Subcutaneous abdominal adipose tissue (tissue), 5 donors: Measurements from ENCODE around the gene RIMBP2.

Experiments used
- H3K27ac ChIP-seq: one replicate; pipeline ENCODE4 v1.7.0; 2013; ENCODE audit warnings: low read depth, mild to moderate bottlenecking, inconsistent platforms, low read length, moderate library complexity
- H3K27me3 ChIP-seq, 5 donors: one replicate each; pipeline ENCODE4 v1.7.0; 2013; ENCODE audit warnings: low read length in 5 of 5, inconsistent platforms in 1 of 5; ENCODE audit not compliant: control insufficient read depth in 5 of 5, insufficient read depth in 4 of 5
- H3K36me3 ChIP-seq, 5 donors: one replicate each; pipeline ENCODE4 v1.7.0; 2013; ENCODE audit warnings: low read length in 5 of 5; ENCODE audit not compliant: control insufficient read depth in 5 of 5, insufficient read depth in 5 of 5
- H3K4me1 ChIP-seq, 5 donors: one replicate each; pipeline ENCODE4 v1.7.0; 2013; ENCODE audit warnings: low read length in 5 of 5, mild to moderate bottlenecking in 3 of 5, moderate library complexity in 1 of 5; ENCODE audit not compliant: control insufficient read depth in 5 of 5, insufficient read depth in 5 of 5
- H3K4me3 ChIP-seq, 5 donors: one replicate each; pipeline ENCODE4 v1.7.0; 2013; ENCODE audit warnings: low read length in 5 of 5, low read depth in 1 of 5
- H3K9ac ChIP-seq, 5 donors: one replicate each; pipeline ENCODE4 v1.7.0; 2013; ENCODE audit warnings: low read length in 5 of 5, mild to moderate bottlenecking in 4 of 5, moderate library complexity in 3 of 5
- H3K9me3 ChIP-seq, 5 donors: one replicate each; pipeline ENCODE4 v1.7.0; 2013; ENCODE audit warnings: low read length in 5 of 5; ENCODE audit not compliant: control insufficient read depth in 5 of 5
- donor health status: healthy.
- donor health status: healthy.
- donor health status: healthy.
- donor health status: healthy.
- donor health status: healthy.

RIMBP2 gene

GRCh38 chr12:130474599-130475269, 241.4 kb downstream of the RIMBP2 start:
- Histone ChIP-seq H3K36me3 (no peaks in the 10 kb centered on the region), H3K9me3 (no peaks in the 10 kb centered on the region), H3K27ac (no peak overlapping the region), H3K9ac (no peak overlapping the region), H3K4me1 (peaks cover 0 to 4% (median 0%) of the 10 kb centered on the region in 5 donors), H3K4me3 (no peak overlapping the region), H3K27me3 (peaks cover 0 to 10% (median 6%) of the 10 kb centered on the region in 5 donors)

GRCh38 chr12:130473266-130473665, 242.8 kb downstream of the RIMBP2 start:
- H3K36me3 ChIP-seq = no peaks in the 10 kb centered on the region
- H3K9me3 ChIP-seq = peaks cover 0 to 10% (median 8%) of the 10 kb centered on the region in 5 donors
- H3K4me3 ChIP-seq = no peak overlapping the region
- no peak overlapping the region for H3K27ac ChIP-seq
- no peak overlapping the region for H3K9ac ChIP-seq
- peaks cover 0 to 4% (median 0%) of the 10 kb centered on the region in 5 donors for H3K4me1 ChIP-seq
- peaks cover 0 to 9% (median 4%) of the 10 kb centered on the region in 5 donors for H3K27me3 ChIP-seq

- Histone ChIP-seq H3K4me3 (no peak overlapping the region), H3K9me3 (peaks cover 0 to 24% (median 19%) of the 10 kb centered on the region in 5 donors), H3K27me3 (peaks cover 0 to 3% (median 2%) of the 10 kb centered on the region in 5 donors), H3K4me1 (peaks cover 0 to 5% (median 0%) of the 10 kb centered on the region in 5 donors), H3K9ac (no peak overlapping the region), H3K36me3 (no peaks in the 10 kb centered on the region), H3K27ac (no peak overlapping the region)
Measured at GRCh38 chr12:130470969-130471368, 245.1 kb downstream of the RIMBP2 start.

- peaks cover 0 to 24% (median 19%) of the 10 kb centered on the region in 5 donors for H3K9me3 ChIP-seq
- H3K36me3 ChIP-seq = no peaks in the 10 kb centered on the region
- no peak overlapping the region for H3K9ac ChIP-seq
- H3K4me3 ChIP-seq = no peak overlapping the region
- no peaks in the 10 kb centered on the region for H3K27me3 ChIP-seq
- H3K27ac ChIP-seq = no peak overlapping the region
- H3K4me1 ChIP-seq = peaks cover 3 to 15% (median 7%) of the 10 kb centered on the region in 5 donors
Measured at GRCh38 chr12:130469552-130469951, 246.5 kb downstream of the RIMBP2 start.

GRCh38 chr12:130468700-130469245, 247.3 kb downstream of the RIMBP2 start:
- Histone ChIP-seq H3K4me3 (no peak overlapping the region), H3K27me3 (no peaks in the 10 kb centered on the region), H3K9me3 (peaks cover 0 to 24% (median 19%) of the 10 kb centered on the region in 5 donors), H3K4me1 (peaks cover 3 to 15% (median 7%) of the 10 kb centered on the region in 5 donors), H3K36me3 (no peaks in the 10 kb centered on the region), H3K27ac (no peak overlapping the region), H3K9ac (no peak overlapping the region)

GRCh38 chr12:130468186-130468585, 247.9 kb downstream of the RIMBP2 start:
- H3K4me1 ChIP-seq = peaks cover 3 to 14% (median 7%) of the 10 kb centered on the region in 5 donors
- H3K27me3 ChIP-seq = no peaks in the 10 kb centered on the region

GRCh38 chr12:130465626-130466025, 250.5 kb downstream of the RIMBP2 start:
- Histone ChIP-seq H3K4me1 (peaks cover 3 to 12% (median 7%) of the 10 kb centered on the region in 5 donors), H3K27ac (no peak overlapping the region), H3K36me3 (no peaks in the 10 kb centered on the region), H3K4me3 (peak overlapping the region in 1 of 5 donors; percentile 19), H3K9me3 (peaks cover 0 to 24% (median 19%) of the 10 kb centered on the region in 5 donors), H3K9ac (no peak overlapping the region), H3K27me3 (no peaks in the 10 kb centered on the region)

More at GRCh38 chr12:130468186-130468585, 247.9 kb downstream of the RIMBP2 start:
- H3K4me3 ChIP-seq = peak overlapping the region in 2 of 5 donors; percentile 18 to 19
- peaks cover 0 to 24% (median 19%) of the 10 kb centered on the region in 5 donors for H3K9me3 ChIP-seq
- no peaks in the 10 kb centered on the region for H3K36me3 ChIP-seq
- H3K9ac ChIP-seq = no peak overlapping the region
- no peak overlapping the region for H3K27ac ChIP-seq

GRCh38 chr12:130465046-130465445, 251.1 kb downstream of the RIMBP2 start:
- no peak overlapping the region for H3K27ac ChIP-seq
- H3K9me3 ChIP-seq = peaks cover 0 to 24% (median 19%) of the 10 kb centered on the region in 5 donors
- no peak overlapping the region for H3K9ac ChIP-seq
- H3K36me3 ChIP-seq = no peaks in the 10 kb centered on the region
- no peaks in the 10 kb centered on the region for H3K27me3 ChIP-seq
- H3K4me1 ChIP-seq = peaks cover 3 to 12% (median 7%) of the 10 kb centered on the region in 5 donors
- no peak overlapping the region for H3K4me3 ChIP-seq

- Histone ChIP-seq H3K9ac (no peak overlapping the region), H3K27ac (no peak overlapping the region), H3K4me1 (peaks cover 4 to 12% (median 7%) of the 10 kb centered on the region in 5 donors), H3K27me3 (peaks cover 0 to 5% (median 0%) of the 10 kb centered on the region in 5 donors), H3K4me3 (no peak overlapping the region), H3K9me3 (peaks cover 0 to 22% (median 17%) of the 10 kb centered on the region in 5 donors), H3K36me3 (no peaks in the 10 kb centered on the region)
Measured at GRCh38 chr12:130463818-130464670, 252.1 kb downstream of the RIMBP2 start.
